GM15510 (cell line): ENCODE results near the gene CCDC174.
A peak's percentile ranks its signal among the peaks of the same experiment; 100 is the strongest.

Experiments used
- POLR2A ChIP-seq: IDR thresholded peaks from 3 replicates; pipeline ENCODE4 v1.6.1; 2011; ENCODE audit warnings: borderline replicate concordance; ENCODE audit not compliant: insufficient read length; ENCODE audit errors: extremely low read depth

The CCDC174 gene

DNA sequence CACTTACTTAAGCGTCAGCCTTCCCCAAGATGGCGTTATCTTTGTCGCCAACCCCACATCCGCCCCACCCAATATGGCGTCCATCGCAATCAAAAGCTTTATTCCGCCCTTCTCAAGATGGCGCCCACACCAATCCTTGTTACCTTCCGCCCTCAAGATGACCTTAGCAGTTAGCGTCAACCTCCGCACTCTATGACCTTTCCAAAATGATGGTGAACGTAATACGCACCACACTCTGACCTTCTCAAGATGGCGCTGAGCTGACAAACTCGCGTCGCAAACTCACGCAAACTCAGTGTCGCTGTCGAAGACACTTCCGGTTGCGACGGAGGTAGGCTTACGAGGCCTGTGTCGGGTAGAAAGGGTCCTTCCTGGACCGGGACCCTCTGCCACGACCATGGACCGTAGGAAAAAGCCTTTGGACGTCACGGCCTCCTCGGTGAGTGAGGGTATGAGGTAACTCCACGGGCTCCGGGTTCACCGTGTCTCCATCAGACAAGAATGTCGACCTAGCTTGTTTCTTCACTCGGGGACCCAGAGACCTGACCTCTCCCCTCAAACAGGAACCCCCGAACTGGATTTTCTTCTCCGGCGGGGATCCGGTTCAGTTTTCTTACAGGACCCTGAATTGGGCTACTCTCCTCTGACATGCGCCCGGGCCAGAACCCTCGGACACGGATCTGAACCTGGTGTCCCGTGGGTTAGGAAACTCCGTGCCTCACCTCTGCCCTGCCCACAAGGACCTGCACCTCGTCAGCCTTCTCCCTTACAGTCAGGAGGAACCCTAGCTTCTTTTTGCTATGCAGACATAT, at the start of gene CCDC174:
Gene CCDC174, plus strand, starts transcription at position 323 of the 812 bp plus-strand sequence. Its CDS starts 75 bp downstream, at position 398.
- peak; percentile 89 for TF ChIP-seq POLR2A

GRCh38 chr3:14602006-14602803, 49.4 kb upstream of the CCDC174 start:
- no peak for TF ChIP-seq POLR2A

- no peak for TF ChIP-seq POLR2A
Measured at GRCh38 chr3:14602804-14603644, 48.5 kb upstream of the CCDC174 start.

- no peak for TF ChIP-seq POLR2A
Measured at GRCh38 chr3:14605067-14605466, 46.5 kb upstream of the CCDC174 start.

GRCh38 chr3:14605744-14606143, 45.8 kb upstream of the CCDC174 start:
- no peak for TF ChIP-seq POLR2A

DNA sequence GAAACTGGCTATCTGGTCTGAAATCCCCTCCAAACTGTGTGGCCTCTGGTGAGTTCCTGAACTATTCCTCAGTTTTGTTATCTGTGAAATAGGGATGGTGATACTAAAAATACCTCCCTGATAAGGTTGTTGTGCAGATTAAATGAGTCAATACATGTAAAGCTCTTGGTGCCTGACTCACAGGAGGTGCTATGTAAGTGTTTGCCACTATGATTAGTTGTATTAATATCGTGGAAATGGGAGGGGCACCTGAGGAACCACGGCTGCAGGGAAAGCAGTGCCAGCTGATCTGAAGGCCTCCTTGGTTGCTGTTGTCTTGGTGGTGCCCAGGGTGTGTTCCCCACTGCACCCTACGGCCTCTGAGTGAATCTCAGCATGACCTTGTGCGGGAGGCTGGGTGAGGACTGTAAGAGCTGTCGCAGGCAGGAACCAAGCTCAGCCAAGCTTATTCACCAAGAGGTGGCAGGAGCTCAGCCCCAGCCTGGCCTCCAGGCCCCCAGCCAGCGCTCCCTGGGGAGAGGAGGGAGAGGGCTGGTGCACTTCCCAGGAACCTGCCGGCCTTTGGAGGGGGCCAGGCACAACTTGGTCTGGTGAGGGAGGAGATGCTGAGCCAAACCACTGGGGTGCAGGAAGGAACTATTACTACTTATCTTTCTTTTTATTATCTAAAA, 44.8 kb upstream of the CCDC174 start:
- TF ChIP-seq POLR2A = no peak

DNA sequence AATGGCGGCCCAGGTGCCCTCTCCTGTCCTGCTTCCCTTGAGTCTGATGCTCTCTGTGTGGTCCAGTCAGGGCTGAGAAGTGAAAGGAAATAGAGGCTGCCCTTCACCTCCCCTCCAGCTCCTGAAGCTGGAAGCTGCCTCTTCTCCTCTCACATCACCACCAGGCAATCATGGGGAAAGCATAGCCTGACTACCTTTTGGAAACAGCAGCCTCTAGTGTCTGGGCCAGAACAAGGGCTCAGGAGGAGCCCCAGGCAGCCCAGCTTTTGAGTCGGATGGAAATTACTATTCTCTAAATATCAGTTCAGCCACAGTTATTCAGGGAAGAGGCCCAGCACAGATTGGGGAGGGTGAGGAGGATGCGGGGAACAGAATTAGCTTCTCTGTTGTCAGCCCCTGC, 43.3 kb upstream of the CCDC174 start:
- no peak for TF ChIP-seq POLR2A

- no peak for TF ChIP-seq POLR2A
Measured at GRCh38 chr3:14609506-14609905, 42.1 kb upstream of the CCDC174 start.

DNA sequence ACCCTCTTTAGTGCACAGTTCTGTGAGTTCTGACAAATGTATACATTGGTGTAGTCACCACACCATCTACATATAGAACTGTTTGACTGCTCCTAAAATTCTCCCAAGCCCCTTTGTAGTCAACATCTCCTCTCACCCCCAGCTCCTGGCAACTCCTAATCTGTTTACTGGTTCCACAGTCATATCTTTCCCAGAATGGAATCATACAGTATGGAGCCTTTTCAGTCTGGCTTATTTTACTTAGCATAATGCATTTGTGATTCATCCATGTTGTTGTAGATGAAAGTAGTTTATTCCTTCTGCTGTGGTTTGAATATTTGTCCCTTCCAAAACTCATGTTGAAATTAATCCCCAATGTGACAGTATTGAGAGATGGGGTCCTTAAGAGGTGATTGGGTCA, 41.6 kb upstream of the CCDC174 start:
- TF ChIP-seq POLR2A = no peak

- TF ChIP-seq POLR2A = no peak
Measured at GRCh38 chr3:14614189-14614588, 37.4 kb upstream of the CCDC174 start.

GRCh38 chr3:14614862-14615261, 36.7 kb upstream of the CCDC174 start:
- no peak for TF ChIP-seq POLR2A

GRCh38 chr3:14616606-14617507, 34.7 kb upstream of the CCDC174 start:
- no peak for TF ChIP-seq POLR2A

DNA sequence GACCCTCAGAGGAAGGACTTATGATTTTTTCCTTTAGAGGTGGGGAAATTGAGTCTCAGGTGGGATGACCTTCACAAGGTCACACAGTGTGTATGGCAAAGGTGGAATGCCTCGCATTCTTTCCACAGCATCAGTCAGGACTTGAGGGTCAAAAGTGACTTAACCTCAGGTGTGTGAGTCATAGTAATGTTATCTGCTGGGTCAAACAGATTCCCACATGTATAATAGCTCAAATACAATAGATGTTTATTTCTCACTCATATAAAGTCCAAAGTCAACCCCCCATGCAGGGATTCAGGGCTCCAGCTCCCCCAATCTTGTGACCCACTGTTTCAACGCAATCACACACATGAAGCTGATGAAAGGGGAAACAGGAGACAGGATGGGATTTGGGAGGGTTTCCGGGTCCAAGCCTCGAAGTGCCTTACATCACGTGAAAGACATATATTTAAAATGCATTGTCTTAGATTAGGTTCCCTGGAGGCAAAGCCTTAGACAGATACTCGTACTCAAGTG, 34.0 kb upstream of the CCDC174 start:
- TF ChIP-seq POLR2A = no peak

DNA sequence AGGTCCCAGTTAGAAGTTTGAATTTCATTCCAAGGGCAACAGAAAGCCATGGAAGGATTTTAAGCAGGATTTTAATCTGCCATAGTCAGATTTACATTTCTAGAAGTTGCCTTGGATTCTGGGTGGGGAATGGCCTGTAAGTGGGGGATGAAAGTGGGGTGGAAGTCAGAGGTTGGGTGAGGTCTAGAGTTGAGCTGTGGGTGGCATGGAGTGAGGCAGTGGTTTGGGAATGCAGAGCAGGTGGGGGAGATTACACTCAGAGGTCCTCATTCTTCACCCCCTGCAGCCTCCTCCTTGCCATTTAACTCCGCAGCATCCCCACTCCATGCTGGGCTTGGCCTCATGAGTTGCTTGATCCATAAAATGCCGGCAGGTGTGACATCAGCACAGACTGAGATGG, 32.0 kb upstream of the CCDC174 start:
- no peak for TF ChIP-seq POLR2A

GRCh38 chr3:14620512-14620911, 31.1 kb upstream of the CCDC174 start:
- TF ChIP-seq POLR2A = no peak
